Liver (tissue), 3 donors: ENCODE data around the gene TP53I13.

Experiments
- ATF3 ChIP-seq: IDR thresholded peaks from 2 replicates; pipeline ENCODE4 v1.6.1; 2016; ENCODE audit warnings: antibody characterized with exemption
- CTCF ChIP-seq: fragments of 150-350 bp; IDR thresholded peaks from 2 replicates; pipeline ENCODE4 v1.5.1; 2017; ENCODE audit warnings: improper control_type of control experiment, low read depth, low read length; ENCODE audit not compliant: missing input control
- EGR1 ChIP-seq, 2 donors: IDR thresholded peaks; 2 replicates each; pipeline ENCODE4 v1.6.1; 2016 to 2018; ENCODE audit warnings: antibody characterized with exemption in 2 of 2, low read depth in 2 of 2
- GABPA ChIP-seq, 2 donors: IDR thresholded peaks in 1 of 2; conservative IDR thresholded peaks in 1 of 2; 2 replicates each; pipeline ENCODE4 v1.6.1; 2016; ENCODE audit warnings: antibody characterized with exemption in 2 of 2, mild to moderate bottlenecking in 1 of 2, moderate library complexity in 1 of 2
- HNF4A ChIP-seq, 2 donors: conservative IDR thresholded peaks; 2 replicates each; pipeline ENCODE4 v1.6.1; 2016; ENCODE audit warnings: antibody characterized with exemption in 2 of 2, mild to moderate bottlenecking in 2 of 2
- JUND ChIP-seq, 2 donors: IDR thresholded peaks; 2 replicates each; pipeline ENCODE4 v1.6.1; 2016; ENCODE audit warnings: antibody characterized with exemption in 2 of 2
- MAX ChIP-seq: IDR thresholded peaks from 2 replicates; pipeline ENCODE4 v1.6.1; 2016; ENCODE audit warnings: antibody characterized with exemption
- NR2F2 ChIP-seq: IDR thresholded peaks from 2 replicates; pipeline ENCODE4 v1.6.1; 2016; ENCODE audit warnings: antibody characterized with exemption
- RAD21 ChIP-seq, 2 donors: IDR thresholded peaks; 2 replicates each; pipeline ENCODE4 v1.6.1; 2016; ENCODE audit warnings: antibody characterized with exemption in 2 of 2, mild to moderate bottlenecking in 2 of 2
- RXRA ChIP-seq, 2 donors: IDR thresholded peaks; 2 replicates each; pipeline ENCODE4 v1.6.1; 2017 to 2018; ENCODE audit warnings: antibody characterized with exemption in 2 of 2, mild to moderate bottlenecking in 1 of 2
- YY1 ChIP-seq: IDR thresholded peaks from 2 replicates; pipeline ENCODE4 v1.6.1; 2016; ENCODE audit warnings: antibody characterized with exemption, mild to moderate bottlenecking
- donor health status: healthy.
- donor health status: healthy.

GRCh38 chr17:29581583-29582253, 13.2 kb downstream of the TP53I13 start:
- no peak for TF ChIP-seq RAD21 (IDR thresholded peaks at IDR 0.05)
- TF ChIP-seq CTCF = no peak
- TF ChIP-seq NR2F2 = no peak
- TF ChIP-seq HNF4A (conservative IDR thresholded peaks at IDR 0.05) = no peak
- TF ChIP-seq MAX = no peak
- no peak for TF ChIP-seq EGR1 (IDR thresholded peaks at IDR 0.05; ENCODE audit: low read depth in 2 of 2)
- no peak for TF ChIP-seq RXRA (IDR thresholded peaks at IDR 0.05)
- no peak for TF ChIP-seq JUND (IDR thresholded peaks at IDR 0.05)
- no peak for TF ChIP-seq GABPA (IDR thresholded peaks at IDR 0.05 in 1 of 2, conservative IDR thresholded peaks at IDR 0.05 in 1 of 2)
- TF ChIP-seq ATF3 = no peak
- no peak for TF ChIP-seq YY1
